WTC11 (cell line): Measurements from ENCODE around the gene SAMD13.

Source experiments
- CTCF ChIP-seq: fragments of 200-600 bp; IDR thresholded peaks from 2 replicates; pipeline ENCODE4 v1.8.0; 2022; ENCODE audit warnings: antibody characterized with exemption
- TF ChIP-seq, protein P1 (sequence below): fragments of 250-450 bp; sonication (Bioruptor Pico); IDR thresholded peaks from 2 replicates; pipeline ENCODE4 v1.9.0; 2021; ENCODE audit warnings: mild to moderate bottlenecking, borderline replicate concordance

- TF ChIP-seq, protein P1, sequence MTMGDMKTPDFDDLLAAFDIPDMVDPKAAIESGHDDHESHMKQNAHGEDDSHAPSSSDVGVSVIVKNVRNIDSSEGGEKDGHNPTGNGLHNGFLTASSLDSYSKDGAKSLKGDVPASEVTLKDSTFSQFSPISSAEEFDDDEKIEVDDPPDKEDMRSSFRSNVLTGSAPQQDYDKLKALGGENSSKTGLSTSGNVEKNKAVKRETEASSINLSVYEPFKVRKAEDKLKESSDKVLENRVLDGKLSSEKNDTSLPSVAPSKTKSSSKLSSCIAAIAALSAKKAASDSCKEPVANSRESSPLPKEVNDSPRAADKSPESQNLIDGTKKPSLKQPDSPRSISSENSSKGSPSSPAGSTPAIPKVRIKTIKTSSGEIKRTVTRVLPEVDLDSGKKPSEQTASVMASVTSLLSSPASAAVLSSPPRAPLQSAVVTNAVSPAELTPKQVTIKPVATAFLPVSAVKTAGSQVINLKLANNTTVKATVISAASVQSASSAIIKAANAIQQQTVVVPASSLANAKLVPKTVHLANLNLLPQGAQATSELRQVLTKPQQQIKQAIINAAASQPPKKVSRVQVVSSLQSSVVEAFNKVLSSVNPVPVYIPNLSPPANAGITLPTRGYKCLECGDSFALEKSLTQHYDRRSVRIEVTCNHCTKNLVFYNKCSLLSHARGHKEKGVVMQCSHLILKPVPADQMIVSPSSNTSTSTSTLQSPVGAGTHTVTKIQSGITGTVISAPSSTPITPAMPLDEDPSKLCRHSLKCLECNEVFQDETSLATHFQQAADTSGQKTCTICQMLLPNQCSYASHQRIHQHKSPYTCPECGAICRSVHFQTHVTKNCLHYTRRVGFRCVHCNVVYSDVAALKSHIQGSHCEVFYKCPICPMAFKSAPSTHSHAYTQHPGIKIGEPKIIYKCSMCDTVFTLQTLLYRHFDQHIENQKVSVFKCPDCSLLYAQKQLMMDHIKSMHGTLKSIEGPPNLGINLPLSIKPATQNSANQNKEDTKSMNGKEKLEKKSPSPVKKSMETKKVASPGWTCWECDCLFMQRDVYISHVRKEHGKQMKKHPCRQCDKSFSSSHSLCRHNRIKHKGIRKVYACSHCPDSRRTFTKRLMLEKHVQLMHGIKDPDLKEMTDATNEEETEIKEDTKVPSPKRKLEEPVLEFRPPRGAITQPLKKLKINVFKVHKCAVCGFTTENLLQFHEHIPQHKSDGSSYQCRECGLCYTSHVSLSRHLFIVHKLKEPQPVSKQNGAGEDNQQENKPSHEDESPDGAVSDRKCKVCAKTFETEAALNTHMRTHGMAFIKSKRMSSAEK (CRISPR knock-in tag), result no peak
- no peak for TF ChIP-seq CTCF
Observed at GRCh38 chr1:84348759-84349158, 47.3 kb downstream of the SAMD13 start.
